Esophagus squamous epithelium (tissue), 5 donors: Measurements from ENCODE around the gene SDR42E1. TPM values are rescaled to one million over a fixed set of nuclear protein-coding genes. Genes with fewer than 3 reads are reported as not detected.

ENCODE experiments used
- DNase-seq: peaks from one replicate; lab custom pipeline; 2025; lab: John Stamatoyannopoulos, UW
- H3K27ac ChIP-seq, 4 donors: fragments of 200-600 bp; sonication (generic); one replicate each; pipeline ENCODE4 v1.5.1; 2016 to 2019; ENCODE audit warnings: mild to moderate bottlenecking in 1 of 4
- H3K27me3 ChIP-seq, 4 donors: fragments of 200-600 bp; sonication (generic); 1 replicate in 3 of 4; 2 replicates in 1 of 4; pipeline versions ENCODE4 v1.5.1 to v1.6.0; 2017 to 2021; ENCODE audit warnings: antibody characterized with exemption in 1 of 4
- H3K36me3 ChIP-seq, 3 donors: fragments of 200-600 bp; sonication (generic); one replicate each; pipeline ENCODE4 v1.5.1; 2016 to 2019
- H3K4me1 ChIP-seq, 3 donors: fragments of 200-600 bp; sonication (generic); one replicate each; pipeline ENCODE4 v1.5.1; 2017 to 2019
- H3K4me3 ChIP-seq, 4 donors: fragments of 200-600 bp; sonication (generic); 1 replicate in 3 of 4; 2 replicates in 1 of 4; pipeline ENCODE4 v1.5.1; 2016 to 2019; ENCODE audit warnings: mild to moderate bottlenecking in 2 of 4, moderate library complexity in 1 of 4
- H3K9me3 ChIP-seq, 3 donors: fragments of 200-600 bp; sonication (generic); one replicate each; pipeline ENCODE4 v1.5.1; 2016 to 2019
- POLR2A ChIP-seq, 4 donors: fragments of 450-650 bp; IDR thresholded peaks; one replicate each; pipeline ENCODE4 v1.6.1; 2017; ENCODE audit warnings: antibody characterized with exemption in 4 of 4, mild to moderate bottlenecking in 4 of 4, moderate library complexity in 3 of 4
- WGBS, 2 donors: methylation state at CpG; one replicate each; pipeline ENCODE4 v1.1.5; 2018; 5-methylcytosine and 5-hydroxymethylcytosine counted together
- intact Hi-C: fragments of 100-400 bp; cut with DNase I; formaldehyde crosslinking; loops from one replicate; pipeline ENCODE4 v1.15.0; 2022
- total RNA-seq, 4 donors: library from RNA; depleted of rRNA; stranded (reverse); fragments of >200 nt; gene quantifications; one replicate each; pipeline ENCODE4 v1.1.0, GENCODE V29; 2016
- TF ChIP-seq, protein P1 (sequence below), 6 experiments: fragments of 450-650 bp in 4 of 6; fragments of 200-600 bp in 2 of 6; sonication (generic) in 2 of 6; IDR thresholded peaks; one replicate each; pipeline ENCODE4 v1.5.1; 2016 to 2019; ENCODE audit warnings: antibody characterized with exemption in 6 of 6, mild to moderate bottlenecking in 4 of 6, moderate library complexity in 4 of 6
- donor health status: DM: yes; HTN: yes; CAD: no.

Gene SDR42E1
- total RNA-seq, 4 donors from 2014 or later: 7.1 to 15.3 (median 12.3) TPM

DNA sequence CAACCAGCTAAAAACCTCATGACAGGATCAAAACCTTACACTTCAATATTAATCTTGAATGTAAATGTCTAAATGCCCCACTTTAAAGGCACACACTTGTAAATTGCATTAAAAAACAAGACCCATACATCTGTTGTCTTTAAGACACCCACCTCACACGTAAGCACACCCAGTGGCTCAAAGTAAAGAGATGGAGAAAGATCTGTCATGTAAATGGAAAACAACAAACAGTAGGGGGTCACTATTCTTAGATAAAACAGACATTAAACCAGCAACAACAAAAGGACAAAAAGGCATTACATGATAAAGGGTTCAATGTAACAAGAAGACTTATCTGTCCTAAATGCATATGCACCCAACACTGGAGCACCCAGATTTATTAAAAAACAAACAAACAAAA lies 35.6 kb downstream of the SDR42E1 start:
- no peaks in the 10 kb centered on the region for H3K36me3 ChIP-seq
- no peaks in the 10 kb centered on the region for H3K27me3 ChIP-seq
- DNase-seq: no peak
- H3K27ac ChIP-seq: no peak overlapping the region
- no peak overlapping the region for H3K4me3 ChIP-seq
- H3K4me1 ChIP-seq: no peaks in the 10 kb centered on the region
- TF ChIP-seq, protein P1, sequence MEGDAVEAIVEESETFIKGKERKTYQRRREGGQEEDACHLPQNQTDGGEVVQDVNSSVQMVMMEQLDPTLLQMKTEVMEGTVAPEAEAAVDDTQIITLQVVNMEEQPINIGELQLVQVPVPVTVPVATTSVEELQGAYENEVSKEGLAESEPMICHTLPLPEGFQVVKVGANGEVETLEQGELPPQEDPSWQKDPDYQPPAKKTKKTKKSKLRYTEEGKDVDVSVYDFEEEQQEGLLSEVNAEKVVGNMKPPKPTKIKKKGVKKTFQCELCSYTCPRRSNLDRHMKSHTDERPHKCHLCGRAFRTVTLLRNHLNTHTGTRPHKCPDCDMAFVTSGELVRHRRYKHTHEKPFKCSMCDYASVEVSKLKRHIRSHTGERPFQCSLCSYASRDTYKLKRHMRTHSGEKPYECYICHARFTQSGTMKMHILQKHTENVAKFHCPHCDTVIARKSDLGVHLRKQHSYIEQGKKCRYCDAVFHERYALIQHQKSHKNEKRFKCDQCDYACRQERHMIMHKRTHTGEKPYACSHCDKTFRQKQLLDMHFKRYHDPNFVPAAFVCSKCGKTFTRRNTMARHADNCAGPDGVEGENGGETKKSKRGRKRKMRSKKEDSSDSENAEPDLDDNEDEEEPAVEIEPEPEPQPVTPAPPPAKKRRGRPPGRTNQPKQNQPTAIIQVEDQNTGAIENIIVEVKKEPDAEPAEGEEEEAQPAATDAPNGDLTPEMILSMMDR (IDR thresholded peaks at IDR 0.05): no peak
- no peak for TF ChIP-seq POLR2A (IDR thresholded peaks at IDR 0.05)
- intact Hi-C loops: no loop called here
- peaks cover 0 to 17% (median 8%) of the 10 kb centered on the region in 3 donors for H3K9me3 ChIP-seq
- WGBS, 2 donors: 55 to 74% methylated on average over 1 of the region's 1 CpG

DNA sequence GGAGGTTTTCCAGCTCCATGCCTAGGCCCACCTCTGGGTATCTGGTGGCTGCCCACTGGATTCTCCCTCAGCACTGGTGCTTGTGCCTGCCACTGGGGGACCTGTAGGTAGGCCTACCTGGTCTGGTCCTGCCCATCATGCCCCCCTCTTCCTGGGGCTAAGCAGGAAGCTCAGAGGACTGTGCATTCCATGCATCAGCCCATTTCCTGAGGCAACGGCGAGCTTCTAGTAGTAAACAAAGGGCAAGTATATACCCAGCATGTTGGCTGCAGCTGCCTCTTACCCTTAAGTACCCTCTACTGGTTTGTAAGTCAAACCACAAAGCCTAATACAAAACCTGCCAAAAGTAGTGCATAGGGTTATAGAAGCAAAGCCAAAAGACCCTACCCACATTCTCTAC lies 37.5 kb downstream of the SDR42E1 start:
- Histone ChIP-seq H3K9me3 (peaks cover 0 to 17% (median 8%) of the 10 kb centered on the region in 3 donors), H3K4me1 (no peaks in the 10 kb centered on the region), H3K36me3 (no peaks in the 10 kb centered on the region), H3K27ac (no peak overlapping the region), H3K4me3 (no peak overlapping the region), H3K27me3 (no peaks in the 10 kb centered on the region)
- no peak for DNase-seq
- 35 to 100% methylated on average over 1 to 2 of the region's 2 CpGs for WGBS, 2 donors
- intact Hi-C loops: no loop called here
- TF ChIP-seq POLR2A (IDR thresholded peaks at IDR 0.05): no peak
- TF ChIP-seq, protein P1 (IDR thresholded peaks at IDR 0.05): no peak

DNA sequence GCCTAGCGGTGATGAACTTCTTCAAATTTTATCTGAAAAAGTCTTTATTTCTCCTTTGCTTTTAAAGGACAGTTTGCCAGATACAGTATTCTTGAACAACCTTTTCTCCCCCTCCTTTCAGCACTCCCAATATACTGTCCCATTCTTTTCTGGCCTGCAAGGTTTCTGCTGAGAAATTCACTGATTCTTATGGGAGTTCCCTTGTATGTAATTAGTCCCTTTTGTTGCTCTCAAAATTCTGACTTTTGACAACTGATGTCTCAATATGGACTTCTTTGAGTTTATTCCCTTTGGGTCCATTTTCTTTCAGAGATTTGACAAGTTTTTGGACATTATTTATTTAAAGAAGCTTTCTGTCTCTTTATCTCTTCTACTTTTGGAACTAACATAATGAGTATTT lies 39.4 kb downstream of the SDR42E1 start:
- intact Hi-C loops: no loop called here
- peaks cover 0 to 17% (median 8%) of the 10 kb centered on the region in 3 donors for H3K9me3 ChIP-seq
- 85 to 100% methylated on average over 1 of the region's 1 CpG for WGBS, 2 donors
- no peak for TF ChIP-seq POLR2A (IDR thresholded peaks at IDR 0.05)
- TF ChIP-seq, protein P1 (IDR thresholded peaks at IDR 0.05): no peak
- no peak for DNase-seq
- H3K36me3 ChIP-seq: no peaks in the 10 kb centered on the region
- no peaks in the 10 kb centered on the region for H3K27me3 ChIP-seq
- H3K27ac ChIP-seq: no peak overlapping the region
- no peaks in the 10 kb centered on the region for H3K4me1 ChIP-seq
- no peak overlapping the region for H3K4me3 ChIP-seq

DNA sequence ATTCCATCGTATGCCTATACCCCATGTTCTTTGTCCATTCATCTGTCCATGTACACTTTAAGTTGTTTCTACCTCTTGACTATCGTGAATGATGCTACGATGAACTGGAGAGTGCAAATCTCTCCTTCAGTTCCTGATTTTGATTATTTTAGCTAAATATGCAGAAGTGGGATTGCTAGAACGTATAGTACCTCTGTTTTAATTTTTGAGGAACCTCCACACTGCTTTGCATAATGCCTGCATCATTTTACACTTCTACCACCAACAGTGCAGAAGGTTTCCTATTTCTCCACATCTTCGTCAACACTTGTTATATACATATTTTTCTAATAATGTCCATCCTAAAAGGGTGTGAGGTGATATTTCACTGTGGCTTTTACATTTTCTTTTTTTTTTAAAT lies 43.9 kb downstream of the SDR42E1 start:
- H3K4me1 ChIP-seq: no peaks in the 10 kb centered on the region
- 80 to 85% methylated on average over 5 of the region's 5 CpGs for WGBS, 2 donors
- H3K4me3 ChIP-seq: no peak overlapping the region
- intact Hi-C loops: no loop called here
- no peaks in the 10 kb centered on the region for H3K27me3 ChIP-seq
- H3K36me3 ChIP-seq: no peaks in the 10 kb centered on the region
- no peak overlapping the region for H3K27ac ChIP-seq
- TF ChIP-seq, protein P1 (IDR thresholded peaks at IDR 0.05): no peak
- no peak for TF ChIP-seq POLR2A (IDR thresholded peaks at IDR 0.05)
- no peak for DNase-seq
- H3K9me3 ChIP-seq: peaks cover 0 to 8% (median 8%) of the 10 kb centered on the region in 3 donors

DNA sequence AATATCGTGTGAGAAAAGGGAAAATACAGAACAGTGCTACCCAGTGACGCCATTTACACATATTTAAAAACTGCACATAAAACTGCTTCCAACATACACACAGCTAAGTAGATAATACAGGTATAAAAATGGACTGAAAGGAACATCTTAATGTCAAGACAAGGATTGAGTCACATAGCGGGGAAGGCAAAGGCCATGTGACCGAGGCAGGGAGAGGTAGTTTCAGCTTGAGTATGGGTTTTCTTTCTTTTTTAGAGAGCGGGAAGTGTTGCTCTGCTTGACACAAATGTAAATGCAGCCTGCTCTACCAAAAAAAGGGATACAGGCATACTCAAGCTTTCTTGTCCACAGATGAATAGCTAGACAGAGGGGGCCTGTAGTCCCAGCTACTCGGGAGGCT lies 46.5 kb downstream of the SDR42E1 start:
- TF ChIP-seq POLR2A (IDR thresholded peaks at IDR 0.05): no peak
- TF ChIP-seq, protein P1 (IDR thresholded peaks at IDR 0.05): no peak

More for the DNA sequence above, 46.5 kb downstream of the SDR42E1 start:
- no peaks in the 10 kb centered on the region for H3K36me3 ChIP-seq
- no peaks in the 10 kb centered on the region for H3K4me1 ChIP-seq
- intact Hi-C loops: no loop called here
- DNase-seq: no peak
- H3K27ac ChIP-seq: no peak overlapping the region
- H3K27me3 ChIP-seq: no peaks in the 10 kb centered on the region
- no peaks in the 10 kb centered on the region for H3K9me3 ChIP-seq
- 85 to 88% methylated on average over 6 of the region's 6 CpGs for WGBS, 2 donors
- H3K4me3 ChIP-seq: no peak overlapping the region
